PC-3 (cell line): ENCODE measurements around the gene PHKB. TPM values are rescaled to one million over a fixed set of nuclear protein-coding genes. Genes with fewer than 3 reads are reported as not detected.

ENCODE experiments used
- ATAC-seq: fragments of 200-7000 bp; cut with Tn5 transposase; 2 replicates; pipeline ENCODE4 v1.9.1; 2020; ENCODE audit warnings: mild to moderate bottlenecking, moderate library complexity
- BruUV-seq: library from RNA; stranded (reverse); fragments of 400-500 nt; replicated peaks from 2 replicates; lab custom pipeline; 2021; lab: Mats Ljungman, UMichigan
- CTCF ChIA-PET: fragments of 300-600 bp; sonication (Branson Sonifier 250); formaldehyde crosslinking; loops from one replicate; lab custom pipeline; 2022; ENCODE audit warnings: antibody characterized with exemption; lab: Charles Lee
- POLR2A ChIA-PET: fragments of 300-600 bp; sonication (Branson Sonifier 250); formaldehyde crosslinking; loops from one replicate; lab custom pipeline; 2022; ENCODE audit warnings: antibody characterized with exemption; ENCODE audit not compliant: unreplicated experiment; lab: Charles Lee
- DNase-seq: peaks from one replicate; pipeline ENCODE4 v3.0.0-alpha.2; 2015
- H2AFZ ChIP-seq: fragments of 300-600 bp; sonication (generic); 2 replicates; pipeline ENCODE4 v1.6.0; 2016; ENCODE audit warnings: antibody characterized with exemption, low read length
- H3F3A ChIP-seq: fragments of 300-600 bp; sonication (generic); one replicate; pipeline ENCODE4 v1.6.0; 2017; ENCODE audit warnings: antibody characterized with exemption, low read length, control low read depth, mild to moderate bottlenecking; ENCODE audit not compliant: unreplicated experiment
- H3K27ac ChIP-seq: fragments of 300-600 bp; sonication (generic); 2 replicates; pipeline ENCODE4 v1.5.1; 2016; ENCODE audit warnings: mild to moderate bottlenecking, low read length
- H3K27me3 ChIP-seq: fragments of 300-600 bp; sonication (generic); 2 replicates; pipeline ENCODE4 v1.6.1; 2016; ENCODE audit warnings: low read length, mixed read lengths
- H3K36me3 ChIP-seq: fragments of 300-600 bp; sonication (generic); 2 replicates; pipeline ENCODE4 v1.6.1; 2016; ENCODE audit warnings: low read depth, mixed run types, low read length, mixed read lengths
- H3K4me1 ChIP-seq: fragments of 300-600 bp; sonication (generic); 2 replicates; pipeline ENCODE4 v1.5.1; 2016; ENCODE audit warnings: low read length; ENCODE audit not compliant: insufficient read depth
- H3K4me2 ChIP-seq: fragments of 300-600 bp; sonication (generic); 2 replicates; pipeline ENCODE4 v1.6.0; 2016; ENCODE audit warnings: low read length
- H3K4me3 ChIP-seq: fragments of 300-600 bp; sonication (generic); 2 replicates; pipeline ENCODE4 v1.5.1; 2016; ENCODE audit warnings: mild to moderate bottlenecking, low read length, mixed read lengths
- H3K79me2 ChIP-seq: fragments of 300-600 bp; sonication (generic); 2 replicates; pipeline ENCODE4 v1.6.1; 2017; ENCODE audit warnings: low read length, mixed read lengths
- H3K9ac ChIP-seq: fragments of 300-600 bp; sonication (generic); 2 replicates; pipeline ENCODE4 v1.6.0; 2016; ENCODE audit warnings: mild to moderate bottlenecking, low read length
- H3K9me2 ChIP-seq: fragments of 300-600 bp; sonication (generic); replicated peaks from 2 replicates; pipeline ENCODE4 v1.6.1; 2016; ENCODE audit warnings: mixed run types, low read length, mixed read lengths
- H3K9me3 ChIP-seq: fragments of 300-600 bp; sonication (generic); 2 replicates; pipeline ENCODE4 v1.6.1; 2016; ENCODE audit warnings: low read length, mixed read lengths
- H4K20me1 ChIP-seq: fragments of 300-600 bp; sonication (generic); 2 replicates; pipeline ENCODE4 v1.6.1; 2016; ENCODE audit warnings: low read length, mixed read lengths
- CTCF ChIP-seq: fragments of 300-600 bp; sonication (generic); conservative IDR thresholded peaks from 2 replicates; pipeline ENCODE4 v1.5.1; 2017; ENCODE audit warnings: antibody characterized with exemption, low read depth, mild to moderate bottlenecking, low read length
- EZH2 ChIP-seq: fragments of 300-600 bp; sonication (generic); IDR thresholded peaks from one replicate; pipeline ENCODE4 v1.6.1; 2017; ENCODE audit warnings: antibody characterized with exemption, mild to moderate bottlenecking, low read length; ENCODE audit not compliant: unreplicated experiment
- EZH2phosphoT487 ChIP-seq: fragments of 300-600 bp; sonication (generic); IDR thresholded peaks from 2 replicates; pipeline ENCODE4 v1.6.1; 2018; ENCODE audit warnings: mild to moderate bottlenecking, antibody characterized with exemption, low read length, borderline replicate concordance
- intact Hi-C: fragments of 100-400 bp; cut with micrococcal nuclease; formaldehyde crosslinking; loops from 2 replicates; pipeline ENCODE4 v1.9.0; 2023
- total RNA-seq: library from RNA; depleted of rRNA; stranded (reverse); fragments of >200 nt; gene quantifications from 2 replicates; pipeline ENCODE4 v1.2.3, GENCODE V29; 2014

The PHKB gene
- total RNA-seq, 1 experiment from 2014 or later = 31.8 TPM

GRCh38 chr16:47477679-47478078, 16.5 kb downstream of the PHKB start:
- Histone ChIP-seq H3K4me2 (peak overlapping the region; percentile 38), H3K27me3 (no peaks in the 10 kb centered on the region), H3K9ac (no peak overlapping the region), H3K4me3 (no peak overlapping the region), H3F3A (no peaks in the 10 kb centered on the region), H3K9me3 (no peaks in the 10 kb centered on the region), H4K20me1 (no peaks in the 10 kb centered on the region), H3K9me2 (no peaks in the 10 kb centered on the region), H3K79me2 (peaks cover 21% of the 10 kb centered on the region; the same call in 1 of the 2 replicates), H2AFZ (no peak overlapping the region), H3K36me3 (no peaks in the 10 kb centered on the region; the same call in 1 of the 2 replicates), H3K4me1 (peaks cover 16% of the 10 kb centered on the region), H3K27ac (peak overlapping the region; percentile 38; the same call in 1 of the 2 replicates)
- peak; percentile 61 for DNase-seq
- no TSS peak for BruUV-seq
- ChIA-PET CTCF (no interaction called here), POLR2A (interaction anchor here (0.7 kb wide), 1 partner anchor 202 kb away, joined by 4 read pairs; no protein-coding TSS in a partner anchor)
- intact Hi-C loops = loop anchor here (1.0 kb wide), 1 partner anchor 9 kb away; no protein-coding TSS in a partner anchor
- ATAC-seq = peak; percentile 81
- TF ChIP-seq CTCF (no peak), EZH2 (no peak), EZH2phosphoT487 (no peak)

- no peaks in the 10 kb centered on the region; the same call in 1 of the 2 replicates for H3K36me3 ChIP-seq
- CTCF ChIA-PET = no interaction called here
- peaks cover 16% of the 10 kb centered on the region for H3K4me1 ChIP-seq
- H3K4me2 ChIP-seq = no peak overlapping the region
- H2AFZ ChIP-seq = no peak overlapping the region
- H3K9me3 ChIP-seq = no peaks in the 10 kb centered on the region
- H3K9ac ChIP-seq = no peak overlapping the region
- peaks cover 16% of the 10 kb centered on the region; the same call in 1 of the 2 replicates for H3K79me2 ChIP-seq
- DNase-seq = no peak
- TF ChIP-seq EZH2phosphoT487 (no peak), EZH2 (no peak)
- no peak overlapping the region for H3K4me3 ChIP-seq
- no peaks in the 10 kb centered on the region for H3K9me2 ChIP-seq
- POLR2A ChIA-PET = no interaction called here
- H3K27ac ChIP-seq = no peak overlapping the region
- no peaks in the 10 kb centered on the region for H3K27me3 ChIP-seq
- no peak for ATAC-seq
- no peaks in the 10 kb centered on the region for H4K20me1 ChIP-seq
- intact Hi-C loops = no loop called here
- no TSS peak for BruUV-seq
- no peaks in the 10 kb centered on the region for H3F3A ChIP-seq
Measured at GRCh38 chr16:47480410-47480809, 19.3 kb downstream of the PHKB start.

GRCh38 chr16:47481698-47482374, 20.7 kb downstream of the PHKB start:
- Histone ChIP-seq H3K27ac (no peak overlapping the region), H3K4me1 (peaks cover 18% of the 10 kb centered on the region), H3K27me3 (no peaks in the 10 kb centered on the region), H3K4me2 (no peak overlapping the region), H3K9ac (no peak overlapping the region), H3K79me2 (peaks cover 19% of the 10 kb centered on the region), H3K9me3 (no peaks in the 10 kb centered on the region), H3K4me3 (no peak overlapping the region), H2AFZ (no peak overlapping the region), H3K36me3 (no peaks in the 10 kb centered on the region; the same call in 1 of the 2 replicates), H4K20me1 (no peaks in the 10 kb centered on the region), H3K9me2 (no peaks in the 10 kb centered on the region), H3F3A (no peaks in the 10 kb centered on the region)
- BruUV-seq = no TSS peak
- intact Hi-C loops = no loop called here
- ATAC-seq (no peak), DNase-seq (no peak)
- CTCF ChIA-PET = no interaction called here
- no peak for TF ChIP-seq EZH2
- no peak for TF ChIP-seq EZH2phosphoT487
- no peak for TF ChIP-seq CTCF
- POLR2A ChIA-PET = no interaction called here
